Glutamatergic neuron (in vitro differentiated cells): ENCODE data around the gene MATCAP1. TPM values are rescaled to one million over a fixed set of nuclear protein-coding genes. Genes with fewer than 3 reads are reported as not detected.
A peak's percentile ranks its signal among the peaks of the same experiment; 100 is the strongest.

ENCODE experiments used
- DNase-seq: peaks from one replicate; pipeline ENCODE4 v3.0.0; 2022
- H3K27ac Mint-ChIP-seq: one replicate; pipeline ENCODE4 v1.8.0; 2020; ENCODE audit warnings: mild to moderate bottlenecking, mixed read lengths, inconsistent platforms; ENCODE audit not compliant: unreplicated experiment
- H3K27me3 Mint-ChIP-seq: one replicate; pipeline ENCODE4 v1.8.0; 2020; ENCODE audit warnings: mild to moderate bottlenecking, moderate library complexity, mixed read lengths, inconsistent platforms; ENCODE audit not compliant: unreplicated experiment
- H3K36me3 Mint-ChIP-seq: one replicate; pipeline ENCODE4 v1.8.0; 2020; ENCODE audit warnings: mild to moderate bottlenecking, mixed read lengths, inconsistent platforms; ENCODE audit not compliant: unreplicated experiment
- H3K4me1 Mint-ChIP-seq: one replicate; pipeline ENCODE4 v1.8.0; 2020; ENCODE audit warnings: mild to moderate bottlenecking, low read depth, mixed read lengths, inconsistent platforms; ENCODE audit not compliant: unreplicated experiment
- H3K4me3 Mint-ChIP-seq: one replicate; pipeline ENCODE4 v1.8.0; 2020; ENCODE audit warnings: mild to moderate bottlenecking, mixed read lengths, inconsistent platforms; ENCODE audit not compliant: unreplicated experiment
- H3K9me3 Mint-ChIP-seq: one replicate; pipeline ENCODE4 v1.8.0; 2020; ENCODE audit warnings: mild to moderate bottlenecking, moderate library complexity, mixed read lengths, inconsistent platforms; ENCODE audit not compliant: unreplicated experiment
- total RNA-seq: library from RNA; stranded (reverse); fragmentation: NEBNext Ultra II Directional; extraction: Animal tissue kit (Norgen Biotek cat#: 25700); gene quantifications from one replicate; pipeline ENCODE4 v1.2.1, GENCODE V29; 2021; ENCODE audit not compliant: unreplicated experiment
- TF ChIP-seq, protein P1 (sequence below): fragments of 200-600 bp; sonication (generic); IDR thresholded peaks from one replicate; pipeline ENCODE4 v1.5.0; 2021; ENCODE audit not compliant: partially characterized antibody, unreplicated experiment

Gene MATCAP1
- total RNA-seq, 1 donor from 2014 or later, result 197 TPM

DNA sequence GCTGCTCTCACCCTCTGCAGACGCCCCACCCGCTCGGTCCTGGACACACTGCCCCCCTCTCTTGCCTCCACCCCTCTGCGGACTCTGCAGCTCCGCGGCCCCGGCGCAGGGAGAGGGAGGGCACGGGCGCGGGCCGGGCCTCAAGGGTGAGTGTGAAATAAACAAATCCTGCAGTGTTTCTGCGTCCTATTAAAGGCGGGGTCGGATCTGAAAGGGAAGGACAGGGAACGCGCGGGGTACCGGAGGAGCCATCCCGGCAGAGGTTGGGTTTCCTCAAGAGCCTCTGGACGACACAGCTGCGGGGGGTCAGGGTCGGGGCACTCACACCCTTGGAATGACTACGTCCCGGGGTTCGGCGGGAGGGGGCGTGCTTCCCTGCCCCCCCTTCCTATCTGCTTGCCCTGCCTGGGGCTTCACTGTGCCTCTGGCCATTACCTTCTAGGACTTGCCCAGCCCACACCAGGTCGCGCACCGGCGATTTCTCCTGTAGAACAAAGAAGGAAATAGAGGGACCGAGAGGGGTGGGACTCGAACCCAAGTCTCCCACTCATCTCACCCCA lies 19.7 kb downstream of the MATCAP1 start:
- no peak for DNase-seq
- H3K27me3 Mint-ChIP-seq, result peaks cover 22% of the 10 kb centered on the region
- H3K27ac Mint-ChIP-seq, result no peak overlapping the region
- TF ChIP-seq, protein P1, sequence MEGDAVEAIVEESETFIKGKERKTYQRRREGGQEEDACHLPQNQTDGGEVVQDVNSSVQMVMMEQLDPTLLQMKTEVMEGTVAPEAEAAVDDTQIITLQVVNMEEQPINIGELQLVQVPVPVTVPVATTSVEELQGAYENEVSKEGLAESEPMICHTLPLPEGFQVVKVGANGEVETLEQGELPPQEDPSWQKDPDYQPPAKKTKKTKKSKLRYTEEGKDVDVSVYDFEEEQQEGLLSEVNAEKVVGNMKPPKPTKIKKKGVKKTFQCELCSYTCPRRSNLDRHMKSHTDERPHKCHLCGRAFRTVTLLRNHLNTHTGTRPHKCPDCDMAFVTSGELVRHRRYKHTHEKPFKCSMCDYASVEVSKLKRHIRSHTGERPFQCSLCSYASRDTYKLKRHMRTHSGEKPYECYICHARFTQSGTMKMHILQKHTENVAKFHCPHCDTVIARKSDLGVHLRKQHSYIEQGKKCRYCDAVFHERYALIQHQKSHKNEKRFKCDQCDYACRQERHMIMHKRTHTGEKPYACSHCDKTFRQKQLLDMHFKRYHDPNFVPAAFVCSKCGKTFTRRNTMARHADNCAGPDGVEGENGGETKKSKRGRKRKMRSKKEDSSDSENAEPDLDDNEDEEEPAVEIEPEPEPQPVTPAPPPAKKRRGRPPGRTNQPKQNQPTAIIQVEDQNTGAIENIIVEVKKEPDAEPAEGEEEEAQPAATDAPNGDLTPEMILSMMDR, result no peak
- peaks cover 5% of the 10 kb centered on the region for H3K36me3 Mint-ChIP-seq
- H3K4me1 Mint-ChIP-seq, result peaks cover 2% of the 10 kb centered on the region
- peaks cover 5% of the 10 kb centered on the region for H3K9me3 Mint-ChIP-seq
- peak overlapping the region; percentile 69 for H3K4me3 Mint-ChIP-seq

DNA sequence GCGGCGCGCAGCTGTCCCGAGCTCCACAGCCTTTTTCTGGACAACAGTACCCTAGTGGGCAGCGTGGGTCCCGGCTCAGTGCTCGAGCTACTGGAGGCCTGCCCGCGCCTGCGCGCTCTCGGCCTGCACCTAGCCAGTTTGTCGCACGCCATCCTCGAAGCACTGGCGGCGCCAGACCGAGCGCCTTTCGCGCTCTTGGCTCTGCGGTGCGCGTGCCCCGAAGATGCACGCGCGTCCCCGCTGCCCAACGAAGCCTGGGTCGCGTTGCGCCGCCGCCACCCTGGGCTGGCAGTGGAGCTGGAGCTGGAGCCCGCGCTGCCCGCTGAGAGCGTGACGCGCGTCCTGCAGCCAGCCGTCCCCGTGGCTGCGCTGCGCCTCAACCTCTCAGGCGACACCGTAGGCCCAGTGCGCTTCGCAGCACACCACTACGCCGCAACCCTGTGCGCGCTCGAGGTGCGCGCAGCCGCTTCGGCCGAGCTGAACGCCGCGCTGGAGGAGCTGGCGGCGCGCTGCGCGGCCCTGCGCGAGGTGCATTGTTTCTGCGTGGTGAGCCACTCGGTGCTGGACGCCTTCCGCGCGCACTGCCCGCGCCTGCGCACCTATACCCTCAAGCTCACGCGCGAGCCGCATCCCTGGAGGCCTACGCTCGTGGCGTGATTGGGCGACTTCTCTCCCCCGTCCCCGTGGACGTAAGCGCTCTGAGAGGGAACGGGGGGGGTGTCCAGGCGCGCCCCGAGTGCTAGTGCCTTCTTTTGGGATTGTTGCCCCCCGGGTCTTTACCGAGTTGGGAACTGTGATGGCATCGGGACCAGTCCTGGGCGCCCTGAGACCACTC lies 20.4 kb downstream of the MATCAP1 start:
- TF ChIP-seq, protein P1, result no peak
- Mint-ChIP-seq H3K36me3 (peaks cover 3% of the 10 kb centered on the region), H3K4me1 (peaks cover 4% of the 10 kb centered on the region), H3K9me3 (peaks cover 4% of the 10 kb centered on the region), H3K4me3 (peak overlapping the region; percentile 69), H3K27ac (no peak overlapping the region), H3K27me3 (peaks cover 25% of the 10 kb centered on the region)
- peak; percentile 65 for DNase-seq

DNA sequence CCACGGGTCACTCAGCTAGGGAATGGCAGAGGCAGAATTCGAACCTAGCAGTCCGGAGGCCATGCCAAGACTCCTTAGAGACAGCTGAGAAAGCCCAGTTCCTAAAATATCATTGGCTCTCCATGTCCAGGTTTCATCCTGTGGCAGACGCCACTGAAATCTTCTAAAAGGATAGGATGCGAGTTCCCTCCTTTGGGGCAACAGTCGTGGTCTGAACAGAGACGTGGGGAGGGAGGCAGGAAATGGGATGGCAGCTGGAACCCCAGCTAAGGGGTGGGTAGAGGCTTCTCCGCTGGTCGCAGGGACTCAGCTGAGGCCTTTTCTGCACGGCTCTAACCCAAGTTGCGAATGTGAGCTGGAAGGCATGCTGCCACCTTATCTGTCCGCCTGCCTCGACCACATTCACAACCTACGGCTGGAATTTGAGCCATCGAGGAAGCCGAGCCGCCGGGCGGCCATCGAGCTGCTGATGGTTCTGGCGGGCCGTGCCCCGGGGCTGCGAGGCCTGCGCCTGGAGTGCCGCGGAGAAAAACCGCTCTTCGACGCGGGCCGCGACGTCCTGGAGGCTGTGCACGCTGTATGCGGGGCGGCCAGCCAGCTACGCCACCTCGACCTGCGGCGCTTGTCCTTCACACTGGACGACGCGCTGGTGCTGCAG lies 21.1 kb downstream of the MATCAP1 start:
- Mint-ChIP-seq H3K27me3 (peaks cover 29% of the 10 kb centered on the region), H3K36me3 (no peaks in the 10 kb centered on the region), H3K9me3 (peaks cover 4% of the 10 kb centered on the region), H3K27ac (no peak overlapping the region), H3K4me3 (peak overlapping the region; percentile 34), H3K4me1 (peaks cover 3% of the 10 kb centered on the region)
- TF ChIP-seq, protein P1, result no peak
- no peak for DNase-seq

DNA sequence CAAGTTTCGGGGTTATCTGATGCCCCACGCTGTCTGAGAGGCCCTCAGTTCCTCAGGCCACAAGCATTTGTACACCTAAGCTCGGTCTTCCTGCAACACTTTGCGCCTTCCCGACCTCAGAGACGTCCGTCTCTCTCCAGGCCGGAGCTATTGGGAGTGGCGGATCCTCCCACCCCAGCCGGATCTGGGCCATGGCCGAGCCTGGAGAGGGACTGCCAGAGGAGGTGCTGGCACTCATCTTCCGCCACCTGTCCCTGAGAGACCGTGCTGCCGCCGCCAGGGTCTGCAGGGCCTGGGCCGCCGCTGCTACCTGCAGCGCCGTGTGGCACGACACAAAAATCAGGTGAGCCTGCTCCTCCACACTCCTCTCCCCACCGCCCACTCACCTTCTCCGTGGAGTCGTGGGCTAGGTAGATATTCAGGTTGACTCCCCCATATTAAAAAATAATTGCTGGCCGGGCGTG lies 22.1 kb downstream of the MATCAP1 start:
- Mint-ChIP-seq H3K27me3 (peaks cover 33% of the 10 kb centered on the region), H3K36me3 (no peaks in the 10 kb centered on the region), H3K4me3 (peak overlapping the region; percentile 34), H3K27ac (no peak overlapping the region), H3K9me3 (peaks cover 5% of the 10 kb centered on the region), H3K4me1 (peaks cover 3% of the 10 kb centered on the region)
- TF ChIP-seq, protein P1, result no peak
- no peak for DNase-seq
